ENCODE measurements around the gene PRKCE. TPM values are rescaled to one million over a fixed set of nuclear protein-coding genes. Genes with fewer than 3 reads are reported as not detected.

The PRKCE gene
- total RNA-seq, 1 experiment from 2014 or later = 2.4 TPM

- Histone ChIP-seq H3K27me3 (replicated peaks; ENCODE audit: insufficient read depth, low read depth, low read length, poor library complexity) (no peaks in the 10 kb centered on the region), H3K27ac (ENCODE audit: low read depth, low read length, poor library complexity, severe bottlenecking) (no peak overlapping the region), H3K4me3 (ENCODE audit: low read depth, low read length, poor library complexity, severe bottlenecking) (no peak overlapping the region), H3K4me1 (ENCODE audit: insufficient read depth, low read length, poor library complexity, severe bottlenecking) (peaks cover 3% of the 10 kb centered on the region), H3K36me3 (ENCODE audit: insufficient read depth, low read length, poor library complexity, severe bottlenecking) (no peaks in the 10 kb centered on the region), H3K9me3 (ENCODE audit: low read depth, low read length, poor library complexity, severe bottlenecking) (no peaks in the 10 kb centered on the region)
- BruUV-seq (replicated peaks) = no TSS peak
- CTCF ChIA-PET = no interaction called here
- TF ChIP-seq EZH2 (IDR thresholded peaks at IDR 0.05; ENCODE audit: borderline replicate concordance, low read depth, low read length, poor library complexity, severe bottlenecking) (no peak), CTCF (conservative IDR thresholded peaks at IDR 0.05; ENCODE audit: low read depth, low read length) (no peak)
- DNase-seq (ENCODE audit: low spot score) = no peak
- POLR2A ChIA-PET (ENCODE audit: low non-redundant PET) = no interaction called here
- intact Hi-C loops (cut with micrococcal nuclease; ENCODE audit: unreplicated experiment) = no loop called here
Observed at GRCh38 chr2:45974762-45975408, 323.4 kb downstream of the PRKCE start.

GRCh38 chr2:45975752-45976517, 324.5 kb downstream of the PRKCE start:
- ChIA-PET POLR2A (ENCODE audit: low non-redundant PET) (no interaction called here), CTCF (no interaction called here)
- no peak for DNase-seq (ENCODE audit: low spot score)
- BruUV-seq (replicated peaks) = no TSS peak
- Histone ChIP-seq H3K4me3 (ENCODE audit: low read depth, low read length, poor library complexity, severe bottlenecking) (no peak overlapping the region), H3K9me3 (ENCODE audit: low read depth, low read length, poor library complexity, severe bottlenecking) (no peaks in the 10 kb centered on the region), H3K27me3 (replicated peaks; ENCODE audit: insufficient read depth, low read depth, low read length, poor library complexity) (no peaks in the 10 kb centered on the region), H3K4me1 (ENCODE audit: insufficient read depth, low read length, poor library complexity, severe bottlenecking) (peaks cover 3% of the 10 kb centered on the region), H3K27ac (ENCODE audit: low read depth, low read length, poor library complexity, severe bottlenecking) (no peak overlapping the region), H3K36me3 (ENCODE audit: insufficient read depth, low read length, poor library complexity, severe bottlenecking) (no peaks in the 10 kb centered on the region)
- intact Hi-C loops (cut with micrococcal nuclease; ENCODE audit: unreplicated experiment) = no loop called here
- TF ChIP-seq CTCF (conservative IDR thresholded peaks at IDR 0.05; ENCODE audit: low read depth, low read length) (no peak), EZH2 (IDR thresholded peaks at IDR 0.05; ENCODE audit: borderline replicate concordance, low read depth, low read length, poor library complexity, severe bottlenecking) (no peak)

- Histone ChIP-seq H3K4me3 (ENCODE audit: low read depth, low read length, poor library complexity, severe bottlenecking) (no peak overlapping the region), H3K4me1 (ENCODE audit: insufficient read depth, low read length, poor library complexity, severe bottlenecking) (peaks cover 2% of the 10 kb centered on the region), H3K27me3 (replicated peaks; ENCODE audit: insufficient read depth, low read depth, low read length, poor library complexity) (no peaks in the 10 kb centered on the region), H3K36me3 (ENCODE audit: insufficient read depth, low read length, poor library complexity, severe bottlenecking) (no peaks in the 10 kb centered on the region), H3K9me3 (ENCODE audit: low read depth, low read length, poor library complexity, severe bottlenecking) (no peaks in the 10 kb centered on the region), H3K27ac (ENCODE audit: low read depth, low read length, poor library complexity, severe bottlenecking) (no peak overlapping the region)
- DNase-seq (ENCODE audit: low spot score) = no peak
- intact Hi-C loops (cut with micrococcal nuclease; ENCODE audit: unreplicated experiment) = no loop called here
- no TSS peak for BruUV-seq (replicated peaks)
- TF ChIP-seq CTCF (conservative IDR thresholded peaks at IDR 0.05; ENCODE audit: low read depth, low read length) (no peak), EZH2 (IDR thresholded peaks at IDR 0.05; ENCODE audit: borderline replicate concordance, low read depth, low read length, poor library complexity, severe bottlenecking) (no peak)
- POLR2A ChIA-PET (ENCODE audit: low non-redundant PET) = no interaction called here
- CTCF ChIA-PET = no interaction called here
Observed at GRCh38 chr2:45978302-45978859, 326.9 kb downstream of the PRKCE start.
